ENCODE measurements around the gene PRR5.

PRR5 gene

DNA sequence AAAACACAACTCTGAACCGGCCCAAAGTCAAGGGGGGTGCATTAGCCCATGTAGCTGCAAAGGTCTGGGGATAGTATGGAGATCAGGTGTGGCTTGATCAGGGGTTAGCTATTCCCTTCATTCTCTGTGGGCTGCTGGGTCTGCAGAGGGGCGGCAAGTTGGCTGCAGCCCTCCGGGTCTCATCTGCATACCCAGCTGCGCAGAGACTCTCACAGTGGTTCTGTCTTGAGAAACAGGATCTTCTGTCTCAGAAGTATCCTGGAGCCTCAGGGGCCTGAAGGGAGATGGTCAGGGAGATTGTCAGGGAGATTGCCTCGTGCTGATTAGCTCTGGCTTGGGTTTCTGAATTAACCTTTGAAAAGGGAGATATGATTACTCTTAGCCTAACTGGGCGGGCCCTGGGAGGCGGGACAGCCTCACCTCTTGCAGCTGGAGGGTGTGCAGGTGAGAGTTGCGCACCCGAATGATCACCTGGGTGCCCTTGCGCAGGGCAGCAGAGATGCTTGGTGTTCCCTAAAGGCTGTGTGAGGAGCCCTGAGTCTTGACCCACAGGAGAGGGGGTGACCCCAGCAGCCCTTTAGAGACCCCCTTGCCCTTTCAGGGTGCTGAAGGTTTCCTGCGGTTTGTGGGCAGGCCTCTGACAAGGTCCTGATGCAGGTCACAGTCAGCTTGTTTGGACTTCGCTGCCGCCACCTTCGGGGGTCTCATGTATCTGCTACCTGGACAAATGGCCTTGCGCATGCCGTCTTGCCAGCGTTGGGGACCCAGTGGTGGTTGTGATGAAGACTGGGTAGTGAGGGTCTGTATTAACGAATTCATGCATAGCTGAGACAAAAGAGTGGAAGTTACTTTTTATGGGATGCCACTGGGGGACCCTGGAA lies 57.7 kb downstream of the PRR5 start:
- ATAC-seq = no peak

DNA sequence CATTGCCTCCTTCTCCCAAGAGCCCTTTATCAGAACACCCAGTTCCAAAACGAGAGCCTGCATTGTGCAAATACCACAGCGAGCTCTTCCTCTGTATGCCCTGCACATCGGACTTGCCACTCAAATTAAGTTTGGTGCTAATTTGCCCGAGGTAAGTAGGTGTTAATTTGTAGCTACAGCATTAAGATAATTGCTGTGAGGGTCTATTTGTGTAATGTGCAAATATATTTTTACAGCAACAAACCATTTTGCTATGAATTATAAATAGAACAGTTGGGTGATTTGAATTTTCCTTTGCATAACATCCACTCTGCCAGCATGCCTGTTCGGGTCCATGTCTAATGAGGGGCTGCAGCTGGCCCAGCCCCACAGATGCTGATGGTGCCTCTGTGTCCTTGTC lies 58.5 kb downstream of the PRR5 start:
- ATAC-seq = no peak

- no peak for ATAC-seq
These were observed 59.0 kb downstream of the PRR5 start for GRCh38 chr22:44761025-44761424.

DNA sequence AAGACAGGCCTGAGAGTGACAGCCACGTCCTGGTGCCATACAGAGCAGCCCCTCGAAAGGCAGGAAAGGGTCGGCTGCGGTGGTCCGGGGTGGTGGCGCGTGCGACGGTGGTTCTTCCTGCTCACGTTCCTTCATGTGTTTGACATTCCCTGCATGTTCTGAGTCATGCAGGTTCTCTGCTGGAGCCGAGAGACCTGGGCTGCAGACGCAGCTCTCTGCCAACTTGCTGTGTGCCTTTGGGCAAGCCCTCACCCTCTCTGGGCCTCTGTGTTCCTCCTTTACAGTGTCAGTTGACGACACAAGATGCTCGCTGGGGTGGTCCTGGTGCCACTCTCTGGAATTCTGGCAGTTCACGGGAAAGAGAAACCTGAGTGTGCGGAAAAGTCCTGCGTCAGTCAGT lies 62.4 kb downstream of the PRR5 start:
- ATAC-seq = no peak

DNA sequence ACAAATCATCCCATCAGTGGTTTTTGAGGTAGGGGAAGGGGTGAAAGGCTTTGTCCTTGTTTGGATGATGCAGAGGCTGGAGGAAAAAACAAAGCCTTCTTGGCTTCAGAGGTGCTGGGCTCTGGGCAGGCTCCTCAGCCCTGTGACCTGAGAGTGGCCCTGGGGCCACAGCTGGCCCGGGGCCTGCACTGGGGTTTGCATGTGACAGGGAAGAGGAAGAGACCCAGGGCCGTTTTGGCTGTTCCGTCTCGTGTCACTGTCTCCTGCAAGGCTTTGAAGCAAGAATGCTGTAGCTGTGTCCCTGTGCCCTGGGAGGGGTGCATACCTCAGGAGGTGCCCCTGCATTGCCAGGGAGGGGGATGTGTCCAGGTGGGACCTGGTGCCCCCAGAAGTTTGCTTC lies 63.0 kb downstream of the PRR5 start:
- ATAC-seq = no peak

- no peak for ATAC-seq
These were observed 63.7 kb downstream of the PRR5 start for GRCh38 chr22:44765571-44766285.

DNA sequence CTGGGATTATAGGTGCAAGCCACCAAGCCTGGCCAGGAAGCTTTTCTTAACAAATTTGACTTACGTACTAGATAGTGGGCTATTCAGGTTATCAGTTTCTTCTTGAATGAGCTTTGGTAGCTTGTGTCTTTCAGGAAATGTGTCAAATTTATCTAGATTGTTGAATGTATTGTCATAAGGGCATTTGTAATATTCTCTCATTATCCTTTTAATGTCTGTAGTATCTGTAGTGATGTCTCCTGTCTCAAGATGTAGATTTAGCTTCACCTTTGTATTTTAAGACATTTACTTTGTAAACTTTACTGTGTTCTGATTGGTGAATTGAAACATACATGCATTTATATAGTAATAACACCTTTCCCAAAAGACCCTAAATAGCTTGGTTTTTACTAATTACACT lies 71.1 kb downstream of the PRR5 start:
- no peak for ATAC-seq

DNA sequence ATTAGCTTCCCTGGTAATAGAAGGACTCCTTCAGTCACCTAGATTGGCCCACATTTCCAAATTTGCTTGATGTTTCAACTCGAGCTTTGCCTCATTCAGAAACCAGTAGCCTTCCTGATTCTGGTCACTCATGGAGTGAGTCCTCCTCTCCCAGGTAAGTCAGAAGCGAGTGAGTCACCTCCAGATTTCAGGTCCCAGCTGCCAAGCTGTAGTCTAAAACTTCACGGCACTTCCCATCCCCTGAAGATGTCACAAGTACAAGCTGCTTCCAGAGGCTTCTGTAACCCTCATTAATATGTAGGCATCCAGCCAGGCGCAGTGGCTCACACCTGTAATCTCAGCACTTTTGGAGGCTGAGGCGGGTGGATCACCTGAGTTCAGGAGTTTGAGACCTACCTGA lies 73.9 kb downstream of the PRR5 start:
- no peak for ATAC-seq

GRCh38 chr22:44776605-44777363 lies 74.8 kb downstream of the PRR5 start:
- ATAC-seq = no peak

DNA sequence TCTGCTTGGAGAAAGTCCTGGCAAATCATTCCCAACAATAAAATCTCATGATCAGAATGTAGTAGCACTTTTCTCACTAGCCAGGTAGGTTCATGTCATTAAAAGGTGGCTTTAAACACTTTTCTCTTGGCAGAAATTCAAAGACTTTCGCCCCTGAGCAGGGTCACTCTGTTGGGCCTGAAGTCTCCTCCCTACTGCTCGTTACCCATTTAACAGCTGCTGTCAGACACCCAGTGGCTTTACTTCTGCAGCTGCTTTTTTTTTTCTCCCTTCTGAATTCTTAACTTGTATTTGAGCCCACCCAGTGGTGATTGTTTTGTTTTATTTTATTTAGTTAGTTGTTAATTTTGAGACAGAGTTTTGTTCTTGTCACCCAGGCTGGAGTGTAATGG lies 75.4 kb downstream of the PRR5 start:
- ATAC-seq = no peak

GRCh38 chr22:44780876-44781449 lies 79.0 kb downstream of the PRR5 start:
- ATAC-seq = no peak

DNA sequence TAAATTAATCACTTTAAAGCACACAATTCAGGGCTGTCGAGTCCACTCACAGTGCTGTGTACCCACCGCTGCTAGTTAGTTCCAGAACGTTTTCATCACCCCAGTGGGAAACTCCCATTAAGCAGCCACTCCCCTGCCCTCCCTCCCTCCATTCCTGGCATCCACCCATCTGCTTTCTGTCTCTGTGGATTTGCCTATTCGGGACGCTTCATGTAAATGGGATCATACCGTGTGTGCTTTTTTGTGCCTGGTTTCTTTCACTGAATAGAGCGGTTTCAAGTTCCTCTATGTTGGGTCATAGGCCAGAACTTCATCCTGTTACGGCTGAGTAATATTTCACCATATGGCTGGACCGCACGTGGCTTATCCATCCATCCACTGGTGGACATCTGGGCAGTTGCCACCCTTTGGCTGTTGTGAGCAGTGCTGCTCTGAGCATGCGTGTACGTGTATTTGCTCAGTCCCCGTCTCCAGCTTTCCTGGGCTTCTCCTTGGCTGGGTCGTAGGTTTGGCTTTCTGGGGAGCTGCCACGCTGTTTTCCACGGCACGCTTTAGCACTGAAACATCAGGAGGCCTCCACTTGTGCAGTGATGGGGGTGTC lies 80.5 kb downstream of the PRR5 start:
- no peak for ATAC-seq

DNA sequence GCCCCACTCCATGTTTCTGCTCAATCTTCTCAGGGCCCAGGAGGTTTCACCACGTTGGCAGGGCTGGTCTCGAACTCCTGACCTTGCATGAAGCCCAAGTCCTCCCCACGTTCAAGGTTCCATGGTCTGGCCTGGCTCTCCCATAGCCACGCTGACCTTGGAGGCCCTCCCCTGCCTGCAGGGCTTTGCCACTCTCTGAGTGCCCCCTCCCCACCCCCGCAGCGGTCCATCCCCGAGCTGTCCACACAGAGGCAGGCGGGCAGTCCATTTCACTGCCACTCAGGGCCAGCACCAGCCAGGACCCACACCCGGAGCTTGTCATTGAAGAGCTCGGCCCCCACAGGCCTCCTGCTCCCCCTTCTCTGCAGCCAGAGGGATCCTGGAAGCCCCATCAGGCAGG lies 81.1 kb downstream of the PRR5 start:
- no peak for ATAC-seq

GRCh38 chr22:44783581-44783980 lies 81.6 kb downstream of the PRR5 start:
- ATAC-seq = no peak

- ATAC-seq = no peak
These were observed 84.1 kb downstream of the PRR5 start for GRCh38 chr22:44786136-44786535.

DNA sequence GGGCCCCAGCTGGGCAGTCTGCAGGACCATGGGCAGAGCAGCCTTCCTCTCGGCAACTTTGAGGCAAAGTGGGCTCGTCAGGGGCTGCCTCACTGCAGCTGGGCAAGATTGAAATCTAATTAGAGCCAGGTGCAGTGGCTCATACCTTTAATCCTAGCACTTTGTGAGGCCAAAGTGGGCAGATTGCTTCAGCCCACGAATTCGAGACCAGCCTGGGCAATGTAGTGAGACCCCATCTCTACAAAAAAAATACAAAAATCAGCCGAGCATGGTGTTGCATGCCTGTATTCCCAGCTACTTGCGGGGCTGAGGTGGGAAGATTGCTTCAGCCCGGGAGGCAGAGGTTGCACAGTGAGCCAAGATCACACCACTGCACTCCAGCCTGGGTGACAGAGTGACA lies 84.6 kb downstream of the PRR5 start:
- no peak for ATAC-seq
